Progenitor cell of endocrine pancreas (in vitro differentiated cells): Measurements from ENCODE around the gene GBGT1. TPM values are rescaled to one million over a fixed set of nuclear protein-coding genes. Genes with fewer than 3 reads are reported as not detected.
A peak's percentile ranks its signal among the peaks of the same experiment; 100 is the strongest.
"Not testable (repeated sequence)": the region's sequence is repeated elsewhere in the genome, so short reads cannot be mapped to it uniquely, and the experiment has no call there.

Experiments used
- DNase-seq: peaks from one replicate; pipeline ENCODE4 v3.0.0; 2021; ENCODE audit warnings: low spot score; ENCODE audit not compliant: unreplicated experiment
- H3K27ac Mint-ChIP-seq: 2 replicates; pipeline ENCODE4 v1.8.0; 2021; ENCODE audit warnings: mild to moderate bottlenecking, moderate library complexity, mixed read lengths
- H3K27me3 Mint-ChIP-seq: 2 replicates; pipeline ENCODE4 v1.8.0; 2021; ENCODE audit warnings: mixed read lengths
- H3K36me3 Mint-ChIP-seq: 2 replicates; pipeline ENCODE4 v1.8.0; 2022; ENCODE audit warnings: mixed read lengths; ENCODE audit not compliant: insufficient read depth
- H3K4me1 Mint-ChIP-seq: 2 replicates; pipeline ENCODE4 v1.8.0; 2021; ENCODE audit warnings: low read depth, mixed read lengths
- H3K4me3 Mint-ChIP-seq: 2 replicates; pipeline ENCODE4 v1.8.0; 2021; ENCODE audit warnings: low read depth, mild to moderate bottlenecking, moderate library complexity, mixed read lengths
- H3K9me3 Mint-ChIP-seq: 2 replicates; pipeline ENCODE4 v1.8.0; 2021; ENCODE audit warnings: low read depth, mixed read lengths
- long read RNA-seq: library from polyadenylated mRNA; unstranded; transcript quantifications from one replicate; pipeline ENCODE4 v2.0.0, GENCODE V29; 2020
- total RNA-seq: library from RNA; stranded (reverse); gene quantifications from 2 replicates; pipeline ENCODE4 v1.2.1, GENCODE V29; 2021
- TF ChIP-seq, protein P1 (sequence below): fragments of 200-600 bp; sonication (generic); IDR thresholded peaks from one replicate; pipeline ENCODE4 v1.5.0; 2021; ENCODE audit warnings: antibody characterized with exemption, mild to moderate bottlenecking; ENCODE audit not compliant: unreplicated experiment

The GBGT1 gene
- 5.2 and 7.3 TPM in 2 replicates for total RNA-seq
- long read RNA-seq, partial matches to known transcripts: 0 of 5 reads
- long read RNA-seq, other reads (novel, unspliced or antisense): 2 of 5 reads

DNA sequence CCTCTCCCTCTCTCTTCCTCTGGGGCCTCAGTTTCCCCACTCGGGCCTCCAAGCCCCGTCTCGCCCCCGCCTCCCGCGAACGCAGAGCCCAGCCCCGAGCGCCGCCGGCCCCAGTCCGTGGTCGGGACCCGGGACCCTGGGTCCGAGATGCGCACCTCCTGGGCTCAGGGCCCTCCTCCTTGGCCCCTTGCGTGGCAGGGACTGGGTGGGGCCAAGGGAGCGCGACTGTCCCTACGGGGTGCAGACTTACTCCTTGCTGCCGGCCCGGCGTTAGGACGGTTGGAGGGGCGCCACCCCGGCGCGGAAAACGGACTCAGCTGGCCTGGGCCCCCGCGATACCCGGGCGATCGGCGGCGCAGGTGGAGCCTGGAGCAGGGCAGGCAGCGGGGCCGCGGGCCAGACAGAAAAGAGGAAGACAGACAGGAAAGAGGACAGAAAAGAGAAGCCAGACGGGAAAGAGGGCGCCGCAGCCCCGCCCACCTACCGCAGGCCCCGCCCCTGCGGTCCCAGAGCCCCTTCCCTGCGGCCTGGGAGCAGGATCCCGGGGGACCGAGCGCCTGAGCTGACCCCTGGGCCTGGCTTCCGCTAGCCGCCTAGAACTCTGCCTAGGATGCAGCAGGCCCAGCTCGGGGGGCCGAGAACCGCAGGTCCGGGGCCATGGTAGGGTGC is at the start of gene GBGT1:
TSS of gene GBGT1 (minus strand) at position 411 of the 669 bp plus-strand sequence. CDS start 1,502 bp downstream, outside the sequence.
- peak; percentile 34 for DNase-seq
- TF ChIP-seq, protein P1, sequence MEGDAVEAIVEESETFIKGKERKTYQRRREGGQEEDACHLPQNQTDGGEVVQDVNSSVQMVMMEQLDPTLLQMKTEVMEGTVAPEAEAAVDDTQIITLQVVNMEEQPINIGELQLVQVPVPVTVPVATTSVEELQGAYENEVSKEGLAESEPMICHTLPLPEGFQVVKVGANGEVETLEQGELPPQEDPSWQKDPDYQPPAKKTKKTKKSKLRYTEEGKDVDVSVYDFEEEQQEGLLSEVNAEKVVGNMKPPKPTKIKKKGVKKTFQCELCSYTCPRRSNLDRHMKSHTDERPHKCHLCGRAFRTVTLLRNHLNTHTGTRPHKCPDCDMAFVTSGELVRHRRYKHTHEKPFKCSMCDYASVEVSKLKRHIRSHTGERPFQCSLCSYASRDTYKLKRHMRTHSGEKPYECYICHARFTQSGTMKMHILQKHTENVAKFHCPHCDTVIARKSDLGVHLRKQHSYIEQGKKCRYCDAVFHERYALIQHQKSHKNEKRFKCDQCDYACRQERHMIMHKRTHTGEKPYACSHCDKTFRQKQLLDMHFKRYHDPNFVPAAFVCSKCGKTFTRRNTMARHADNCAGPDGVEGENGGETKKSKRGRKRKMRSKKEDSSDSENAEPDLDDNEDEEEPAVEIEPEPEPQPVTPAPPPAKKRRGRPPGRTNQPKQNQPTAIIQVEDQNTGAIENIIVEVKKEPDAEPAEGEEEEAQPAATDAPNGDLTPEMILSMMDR: no peak
- Mint-ChIP-seq H3K27me3 (peaks cover 25% of the 10 kb centered on the region), H3K36me3 (no peaks in the 10 kb centered on the region), H3K27ac (peak within 1 kb of the TSS; percentile 86), H3K9me3 (no peaks in the 10 kb centered on the region), H3K4me1 (peaks cover 2% of the 10 kb centered on the region), H3K4me3 (peak within 1 kb of the TSS; percentile 71)

DNA sequence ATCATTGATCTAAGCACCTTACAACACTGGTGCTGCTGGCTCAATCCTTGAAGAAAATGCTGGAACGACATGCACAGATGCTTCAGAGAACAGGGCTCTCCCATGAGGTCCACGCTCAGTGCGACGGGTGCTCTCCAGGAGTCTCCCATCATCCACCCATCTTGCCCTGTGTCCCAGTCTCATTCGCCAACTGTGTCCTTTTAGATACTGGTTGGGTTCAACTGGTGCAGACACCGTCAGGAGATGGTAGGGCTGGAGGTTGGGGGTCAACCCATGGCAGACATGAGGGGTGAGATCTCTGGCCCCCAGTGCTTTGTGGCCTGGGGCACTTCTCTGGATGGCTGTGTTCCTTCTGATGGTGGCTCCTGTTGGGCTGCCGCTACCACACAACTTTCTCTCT is 46.9 kb upstream of the GBGT1 start:
- Mint-ChIP-seq H3K36me3 (no peaks in the 10 kb centered on the region), H3K27me3 (peaks cover 42% of the 10 kb centered on the region), H3K4me1 (peaks cover 5% of the 10 kb centered on the region), H3K4me3 (no peak overlapping the region), H3K9me3 (peaks cover 2% of the 10 kb centered on the region), H3K27ac (no peak overlapping the region)
- no peak for DNase-seq
- TF ChIP-seq, protein P1: no peak

DNA sequence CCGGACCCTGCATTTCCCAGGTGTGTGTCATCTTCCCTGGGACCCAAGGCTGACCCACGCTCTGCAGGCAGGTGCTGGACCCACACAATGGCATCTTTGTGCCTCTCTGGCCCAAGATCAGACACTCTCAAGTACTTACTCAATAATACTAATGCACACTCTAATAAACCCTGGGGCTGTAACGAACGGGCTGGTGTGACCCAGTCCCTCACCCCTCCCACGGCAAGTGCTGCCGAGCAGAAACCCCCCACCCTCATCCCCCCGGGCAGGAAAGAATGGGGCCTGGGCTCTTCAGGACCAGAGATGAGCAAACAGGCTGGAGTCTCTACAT is 46.5 kb upstream of the GBGT1 start:
- H3K4me1 Mint-ChIP-seq: peaks cover 5% of the 10 kb centered on the region
- no peak overlapping the region for H3K4me3 Mint-ChIP-seq
- DNase-seq: no peak
- no peak overlapping the region for H3K27ac Mint-ChIP-seq
- peaks cover 39% of the 10 kb centered on the region for H3K27me3 Mint-ChIP-seq
- TF ChIP-seq, protein P1: no peak
- H3K9me3 Mint-ChIP-seq: no peaks in the 10 kb centered on the region
- no peaks in the 10 kb centered on the region for H3K36me3 Mint-ChIP-seq

DNA sequence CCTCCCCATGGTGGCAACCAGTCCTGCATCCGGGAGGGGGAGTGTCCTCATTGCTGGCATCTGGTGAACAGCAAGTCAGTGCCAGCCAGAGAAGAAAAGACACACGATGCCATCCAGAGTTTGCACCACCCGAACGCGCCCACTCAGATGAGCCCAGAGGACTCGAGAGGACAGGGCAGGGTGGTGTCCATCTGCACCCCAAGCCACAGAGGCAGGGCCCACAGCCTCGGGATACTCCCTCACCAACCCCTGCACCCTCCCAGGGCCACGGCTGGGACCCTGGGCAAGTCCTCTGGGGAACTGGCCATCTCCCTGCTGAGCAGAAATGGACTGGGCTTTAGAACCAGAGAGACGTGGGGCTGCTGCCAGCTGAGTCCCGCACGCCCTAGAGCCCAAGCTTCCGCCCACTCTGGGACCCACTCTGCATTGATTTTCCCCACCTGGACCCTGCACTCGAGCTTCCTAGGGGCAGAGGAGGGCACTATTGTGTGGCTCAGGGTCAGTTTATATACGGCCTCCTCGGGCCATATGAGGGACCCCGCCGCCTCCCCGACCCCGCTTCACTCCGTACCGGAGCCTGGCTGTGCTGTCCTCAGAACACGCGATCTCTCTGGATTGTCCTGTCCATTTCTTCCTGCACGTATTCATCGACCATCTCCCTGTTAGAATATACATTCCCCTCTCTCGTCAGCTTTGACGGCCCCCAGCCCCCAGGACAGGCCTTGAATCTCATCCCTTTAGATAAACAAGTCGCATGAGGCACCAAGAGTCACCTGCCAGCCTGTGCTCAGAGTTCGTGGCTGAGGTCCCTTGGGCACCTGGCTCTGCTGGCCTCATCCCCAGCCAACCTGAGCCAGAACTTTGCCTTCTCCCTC is 45.9 kb upstream of the GBGT1 start:
- H3K9me3 Mint-ChIP-seq, H3K27ac Mint-ChIP-seq, H3K4me1 Mint-ChIP-seq, DNase-seq, H3K4me3 Mint-ChIP-seq, H3K36me3 Mint-ChIP-seq: not testable (repeated sequence)
- H3K27me3 Mint-ChIP-seq: peaks cover 34% of the 10 kb centered on the region

DNA sequence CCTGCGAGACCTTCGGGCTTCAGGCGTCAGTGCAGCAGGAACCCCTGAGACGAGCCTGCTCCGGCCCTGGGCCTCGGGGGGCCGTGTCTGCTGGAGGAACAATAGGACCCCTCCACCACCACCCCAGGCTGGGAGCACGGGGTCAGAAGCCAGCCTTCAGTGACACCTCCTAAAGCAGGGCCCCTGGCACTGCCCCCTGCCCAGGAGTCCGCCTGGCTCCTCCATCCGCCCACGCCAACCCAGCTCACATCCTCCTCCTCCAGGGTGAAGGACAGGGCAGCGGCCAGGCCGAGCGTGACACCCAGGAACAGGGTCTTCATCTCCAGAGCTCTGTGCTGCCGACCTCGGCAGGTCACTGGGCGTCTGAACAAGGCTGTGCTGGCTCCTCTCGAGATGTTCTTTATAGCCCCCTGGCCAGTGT is 45.2 kb upstream of the GBGT1 start, which contains the start of gene OBP2B:
TSS of gene OBP2B (minus strand) at position 371 of the 421 bp plus-strand sequence. CDS start at position 320, 51 bp downstream.
- peaks cover 27% of the 10 kb centered on the region for H3K27me3 Mint-ChIP-seq
- DNase-seq, H3K27ac Mint-ChIP-seq, H3K4me1 Mint-ChIP-seq, H3K4me3 Mint-ChIP-seq, H3K9me3 Mint-ChIP-seq, H3K36me3 Mint-ChIP-seq: not testable (repeated sequence)

DNA sequence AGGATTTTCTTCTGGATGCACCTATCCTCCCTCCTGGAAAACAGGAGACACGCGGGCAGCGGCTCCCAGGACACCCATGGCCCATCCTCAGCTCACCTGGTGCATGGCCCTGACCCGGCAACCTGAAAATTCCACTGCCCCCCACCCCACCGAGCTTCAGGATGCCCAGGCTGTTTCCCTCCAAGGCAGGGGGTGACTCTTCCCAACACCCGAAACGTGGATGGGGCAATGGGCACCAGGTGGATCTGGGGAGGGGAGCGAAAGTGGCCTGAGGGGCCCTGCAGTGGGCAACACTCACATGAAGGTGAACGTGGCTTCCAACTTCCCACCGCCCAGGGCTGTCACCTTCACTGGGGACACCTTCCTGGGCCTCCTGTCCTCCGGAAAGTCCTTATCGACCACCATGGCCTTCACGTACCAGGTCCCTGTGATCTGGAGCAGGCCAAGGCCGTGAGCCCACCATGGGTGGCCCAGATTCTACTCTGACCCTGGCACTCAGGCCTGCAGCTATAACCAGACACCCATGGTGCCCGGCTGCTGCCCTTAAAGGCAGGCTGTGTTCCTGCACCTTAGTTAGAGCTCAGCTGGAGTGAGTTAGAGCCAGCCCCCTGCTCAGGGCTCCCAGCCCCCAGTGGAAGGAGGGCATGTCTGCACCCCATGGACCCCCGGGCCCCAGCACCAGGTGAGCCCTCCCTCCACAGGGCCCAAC is 44.6 kb upstream of the GBGT1 start:
- not testable (repeated sequence) for H3K9me3 Mint-ChIP-seq, DNase-seq, H3K36me3 Mint-ChIP-seq, H3K4me3 Mint-ChIP-seq, H3K4me1 Mint-ChIP-seq, H3K27ac Mint-ChIP-seq
- peaks cover 24% of the 10 kb centered on the region for H3K27me3 Mint-ChIP-seq
